HG03175 (cell line): ENCODE results near the gene CDC73.
"Not testable (repeated sequence)": the region's sequence is repeated elsewhere in the genome, so short reads cannot be mapped to it uniquely, and the experiment has no call there.

Experiments used
- ATAC-seq: cut with Tn5 transposase; IDR thresholded peaks from one replicate; pipeline ENCODE4 v1.9.1; 2021; ENCODE audit warnings: mild to moderate bottlenecking, moderate library complexity; ENCODE audit not compliant: unreplicated experiment

The CDC73 gene

GRCh38 chr1:193113258-193113991 lies 8.4 kb upstream of the CDC73 start:
- ATAC-seq, result no peak

DNA sequence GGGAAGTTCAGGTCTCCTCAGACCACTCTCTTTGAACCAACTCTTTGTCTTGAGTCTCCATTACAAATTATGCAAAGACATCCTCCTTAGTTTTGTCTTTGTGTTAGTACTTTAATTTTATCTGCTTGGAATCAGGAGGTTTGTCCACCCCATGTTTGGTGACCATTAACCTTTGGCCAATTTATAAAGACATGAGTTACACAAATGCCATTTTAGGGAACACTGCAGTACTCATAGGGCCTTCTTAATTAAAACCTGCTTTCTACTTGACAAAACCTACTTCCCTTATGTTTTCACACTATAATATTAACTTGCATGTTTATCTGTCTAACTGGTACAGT lies 7.9 kb upstream of the CDC73 start:
- ATAC-seq, result no peak

- ATAC-seq, result no peak
Measured at GRCh38 chr1:193114485-193115095, 7.2 kb upstream of the CDC73 start.

GRCh38 chr1:193115629-193116227 lies 6.1 kb upstream of the CDC73 start:
- ATAC-seq, result no peak

GRCh38 chr1:193117167-193117566 lies 4.7 kb upstream of the CDC73 start:
- not testable (repeated sequence) for ATAC-seq

DNA sequence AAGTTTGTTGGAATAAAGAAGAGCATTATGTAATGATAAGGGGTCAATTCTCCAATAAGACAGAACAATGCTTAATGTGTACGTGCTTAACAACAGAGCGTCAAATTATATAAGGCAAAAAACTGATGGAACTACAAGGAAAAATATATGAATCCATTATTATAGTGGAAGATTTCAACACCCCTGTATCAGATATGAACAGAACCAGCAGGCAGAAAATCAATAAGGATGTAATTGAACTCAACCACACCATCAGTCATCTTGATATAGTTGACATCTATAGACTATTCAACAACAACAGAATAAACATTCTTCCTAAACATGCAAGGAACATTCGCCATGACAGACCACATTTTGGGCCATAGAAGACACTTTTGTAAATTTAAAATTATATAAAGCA lies 3.6 kb upstream of the CDC73 start:
- no peak for ATAC-seq

- ATAC-seq, result no peak
Measured at GRCh38 chr1:193118803-193119730, 2.8 kb upstream of the CDC73 start.

- no peak for ATAC-seq
Measured at GRCh38 chr1:193120604-193121166, 1.1 kb upstream of the CDC73 start.

DNA sequence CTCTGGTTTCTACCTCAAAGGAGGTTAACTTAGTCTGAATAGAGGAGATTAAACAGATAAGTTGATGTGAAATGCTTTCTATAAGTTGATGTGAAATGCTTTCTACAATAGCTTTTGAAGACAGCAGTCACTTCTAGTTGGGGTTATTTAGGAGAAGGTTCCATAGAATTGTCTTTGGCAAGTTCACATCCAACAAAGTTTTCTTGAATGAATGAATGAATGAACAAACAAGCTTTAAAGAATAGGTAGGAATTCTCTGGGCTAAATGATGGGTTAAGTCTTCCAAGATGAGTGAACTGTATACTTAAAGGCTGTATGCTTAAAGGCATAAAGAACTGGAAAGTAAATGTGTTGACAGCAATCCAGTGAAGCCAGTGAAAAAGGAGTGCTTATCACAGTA lies 1.9 kb downstream of the CDC73 start:
- no peak for ATAC-seq

DNA sequence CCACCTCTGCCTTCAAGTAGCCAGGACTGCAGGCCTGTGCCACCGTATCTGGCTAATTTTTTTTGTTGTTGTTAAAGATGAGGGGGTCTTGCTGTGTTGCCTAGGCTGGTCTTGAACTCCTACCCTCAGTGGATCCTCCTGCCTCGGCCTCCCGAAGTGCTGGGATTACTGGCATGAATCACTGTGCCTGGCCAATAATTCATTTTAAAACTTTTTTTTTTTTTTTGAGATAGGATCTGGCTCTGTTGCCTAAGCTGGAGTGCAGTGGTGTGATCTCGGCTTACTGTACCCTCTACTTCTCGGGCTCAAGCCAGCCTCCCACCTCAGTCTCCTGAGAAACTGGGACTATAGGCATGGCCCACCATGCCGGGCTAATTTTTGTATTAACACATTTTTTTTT lies 3.5 kb downstream of the CDC73 start:
- no peak for ATAC-seq

GRCh38 chr1:193131266-193131860 lies 9.5 kb downstream of the CDC73 start:
- ATAC-seq, result no peak

DNA sequence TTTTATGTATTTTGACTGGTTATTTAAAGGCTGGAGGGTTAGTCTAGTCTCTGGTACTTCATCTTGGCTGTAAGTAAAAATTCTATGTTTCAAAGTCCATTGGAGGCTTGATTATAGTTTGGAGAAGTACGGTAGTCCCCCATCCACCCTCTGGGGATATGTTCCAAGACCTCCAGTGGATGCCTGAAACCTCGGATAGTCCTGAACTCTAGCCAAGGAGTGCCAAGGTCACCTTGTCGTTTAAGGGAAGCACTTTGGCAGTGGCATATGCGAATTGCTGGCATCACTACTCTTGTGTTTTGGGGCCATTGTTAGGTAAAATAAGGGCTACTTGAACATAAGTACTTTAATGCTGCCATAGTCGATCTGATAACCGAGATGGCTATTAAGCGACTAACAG lies 18.4 kb downstream of the CDC73 start:
- ATAC-seq, result no peak

- ATAC-seq, result no peak
Measured at GRCh38 chr1:193141804-193142203, 20.0 kb downstream of the CDC73 start.

DNA sequence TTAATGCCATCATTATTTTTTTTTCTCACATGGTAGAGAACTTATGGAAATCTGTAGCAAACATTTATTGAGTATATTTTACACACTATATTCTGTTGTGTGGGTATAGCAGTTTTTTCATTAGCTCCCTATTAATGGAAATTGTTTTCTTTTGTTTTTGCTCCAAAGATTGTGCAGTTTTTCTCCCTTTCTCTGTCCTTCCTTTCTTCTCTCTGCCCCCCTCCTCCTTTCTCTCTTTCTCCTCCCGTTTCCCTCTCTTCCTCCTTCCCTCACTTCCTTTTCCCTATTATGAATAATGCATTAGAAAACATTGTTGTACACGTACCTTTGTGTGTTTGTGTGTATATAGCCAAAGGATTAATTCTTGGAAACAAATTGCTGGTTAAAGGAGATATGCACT lies 20.6 kb downstream of the CDC73 start:
- no peak for ATAC-seq

DNA sequence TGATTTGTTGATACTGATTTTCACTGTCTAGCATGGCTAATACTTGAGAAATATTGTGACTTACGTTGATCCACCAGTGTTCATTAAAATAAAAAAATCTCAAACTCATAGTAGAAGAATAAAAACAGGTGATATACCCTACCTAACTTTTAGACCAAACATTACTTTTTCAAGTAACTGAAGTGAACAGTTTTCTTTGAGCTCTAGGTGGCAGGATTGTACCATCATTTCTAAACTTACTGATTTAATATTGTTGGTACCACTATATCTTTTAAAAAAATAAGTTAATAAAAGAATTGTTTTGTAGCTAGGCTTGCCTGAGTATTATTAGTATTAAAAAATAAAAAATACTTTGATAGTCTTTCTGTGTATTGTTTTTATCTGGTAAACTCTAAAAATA lies 21.5 kb downstream of the CDC73 start:
- ATAC-seq, result no peak

GRCh38 chr1:193144361-193144938 lies 22.6 kb downstream of the CDC73 start:
- ATAC-seq, result no peak

DNA sequence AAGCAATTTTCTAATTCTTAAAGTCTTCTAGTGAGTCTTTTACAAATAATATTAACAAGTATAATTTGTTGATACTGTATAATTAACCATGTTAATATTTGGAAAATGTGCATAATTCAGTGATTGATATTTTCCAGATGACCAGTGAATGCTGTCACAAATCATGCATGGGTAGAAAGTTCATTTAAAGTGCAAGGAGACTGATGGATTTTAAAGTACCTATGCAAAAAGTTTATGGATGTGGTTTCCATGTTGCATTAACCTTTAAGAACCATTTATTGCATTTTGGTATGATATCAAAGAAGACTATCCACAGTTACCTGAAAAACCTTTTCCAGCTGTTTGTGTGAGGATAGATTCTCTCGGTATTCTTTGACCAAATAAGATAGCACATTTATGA lies 23.2 kb downstream of the CDC73 start:
- no peak for ATAC-seq

DNA sequence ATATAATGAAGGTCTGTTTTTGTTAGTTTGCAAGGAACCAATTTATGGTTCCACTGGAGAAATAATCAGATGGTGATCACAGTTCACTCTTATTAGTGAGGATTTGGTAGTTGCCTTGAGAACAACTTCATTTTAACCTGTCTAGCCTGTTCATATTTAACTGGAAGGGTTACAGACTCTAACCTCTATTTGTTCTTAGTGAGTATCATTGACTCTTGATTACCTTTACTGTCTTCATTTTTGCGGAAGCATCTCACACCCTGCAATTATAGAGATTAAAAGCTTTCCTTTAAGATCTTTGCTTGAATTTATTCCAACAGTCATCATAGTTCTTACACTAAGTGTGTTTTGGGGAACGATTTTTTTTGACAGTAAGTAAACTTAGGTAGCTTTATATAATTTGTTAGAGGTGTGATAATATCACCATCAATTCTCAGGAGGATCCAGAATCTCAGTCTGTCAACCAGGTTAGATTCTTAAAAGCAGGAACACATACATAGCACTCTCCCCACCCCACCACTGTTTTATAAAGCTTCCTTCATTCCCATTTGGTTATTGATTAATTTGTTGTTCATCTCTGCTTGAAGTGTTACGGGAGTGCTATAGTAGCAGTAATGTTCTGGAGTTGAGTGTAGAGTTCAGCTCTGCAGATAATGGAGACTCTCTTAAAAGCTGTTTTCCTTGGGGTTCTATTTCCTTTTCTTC lies 34.4 kb downstream of the CDC73 start:
- no peak for ATAC-seq

GRCh38 chr1:193156822-193157142 lies 35.0 kb downstream of the CDC73 start:
- no peak for ATAC-seq

GRCh38 chr1:193157360-193157759 lies 35.5 kb downstream of the CDC73 start:
- ATAC-seq, result no peak
